K562 (cell line): ENCODE data around the gene CDC26. TPM values are rescaled to one million over a fixed set of nuclear protein-coding genes. Genes with fewer than 3 reads are reported as not detected.
A peak's percentile ranks its signal among the peaks of the same experiment; 100 is the strongest.

ENCODE experiments used
- DPF2 ChIP-seq: fragments of 450-650 bp; IDR thresholded peaks from 2 replicates; pipeline ENCODE4 v1.6.1; 2016
- EGR1 ChIP-seq: fragments of 450-650 bp; conservative IDR thresholded peaks from 2 replicates; pipeline ENCODE4 v1.6.1; 2017; ENCODE audit warnings: mild to moderate bottlenecking
- ELK3 ChIP-seq: fragments of 450-650 bp; formaldehyde crosslinking; IDR thresholded peaks from 2 replicates; pipeline ENCODE4 v1.4.0; 2020; ENCODE audit warnings: mild to moderate bottlenecking
- FOS ChIP-seq: IDR thresholded peaks from 3 replicates; pipeline ENCODE4 v1.6.1; 2011; ENCODE audit not compliant: insufficient read length; ENCODE audit errors: extremely low read depth
- KLF6 ChIP-seq: fragments of 250-450 bp; sonication (Bioruptor Pico); IDR thresholded peaks from 2 replicates; pipeline ENCODE4 v1.4.0; 2020; ENCODE audit warnings: mild to moderate bottlenecking, moderate library complexity, borderline replicate concordance
- PHF8 ChIP-seq: fragments of 200-600 bp; sonication (generic); IDR thresholded peaks from 2 replicates; pipeline ENCODE4 v1.6.1; 2012; ENCODE audit warnings: mixed run types, mild to moderate bottlenecking, inconsistent platforms, low read length, moderate library complexity, borderline replicate concordance
- PPARD ChIP-seq: fragments of 250-450 bp; sonication (Bioruptor Pico); IDR thresholded peaks from 2 replicates; pipeline ENCODE4 v1.8.0; 2022; ENCODE audit warnings: inconsistent platforms, mild to moderate bottlenecking, moderate library complexity
- TCFL5 ChIP-seq: fragments of 250-450 bp; sonication (Bioruptor Pico); conservative IDR thresholded peaks from 2 replicates; pipeline ENCODE4 v1.6.1; 2021; ENCODE audit warnings: mild to moderate bottlenecking, moderate library complexity, matching md5 sums
- TSHZ1 ChIP-seq: fragments of 250-450 bp; sonication (Bioruptor Pico); IDR thresholded peaks from 2 replicates; pipeline ENCODE4 v1.4.0; 2020; ENCODE audit warnings: mild to moderate bottlenecking, moderate library complexity
- ZFP91 ChIP-seq: sonication (generic); formaldehyde crosslinking; IDR thresholded peaks from 2 replicates; pipeline ENCODE4 v1.8.0; 2022; ENCODE audit warnings: mild to moderate bottlenecking, missing genetic modification reagents
- ZNF12 ChIP-seq: sonication (generic); formaldehyde crosslinking; IDR thresholded peaks from 2 replicates; pipeline ENCODE4 v1.4.0; 2020; ENCODE audit warnings: mild to moderate bottlenecking, missing genetic modification reagents
- ZNF316 ChIP-seq: fragments of 450-650 bp; IDR thresholded peaks from 2 replicates; pipeline ENCODE4 v1.6.1; 2016
- ZNF398 ChIP-seq: fragments of 250-450 bp; sonication (Bioruptor Pico); IDR thresholded peaks from 2 replicates; pipeline ENCODE4 v1.8.0; 2021; ENCODE audit warnings: moderate library complexity, mild to moderate bottlenecking, inconsistent platforms
- ZNF830 ChIP-seq: fragments of 250-450 bp; sonication (Bioruptor Pico); IDR thresholded peaks from 2 replicates; pipeline ENCODE4 v1.5.0; 2021; ENCODE audit warnings: mild to moderate bottlenecking
- polyA plus RNA-seq, 8 experiments: library from polyadenylated mRNA; depleted of rRNA in 4 of 8; stranded (reverse) in 5 of 8; unstranded in 3 of 8; fragments of >200 nt; fragmentation: Nextera tagmentation in 2 of 8; fragmentation: Illumina TruSeq in 1 of 8; extraction: Ambion mirVana in 2 of 8; extraction: Trizol in 1 of 8; gene quantifications; 2 replicates each; pipeline versions ENCODE4 v1.2.1 to v1.2.3, GENCODE V29; 2011 to 2014; ENCODE audit warnings: inconsistent platforms in 1 of 8, missing spikeins in 1 of 8
- total RNA-seq, 7 experiments: library from RNA; depleted of rRNA in 6 of 7; stranded (reverse); fragments of >200 nt in 6 of 7; fragmentation: Illumina TruSeq in 2 of 7; extraction: Trizol in 2 of 7; gene quantifications; 2 replicates each; pipeline versions ENCODE4 v1.2.1 to v1.2.3, GENCODE V29; 2011 to 2021; ENCODE audit warnings: low replicate concordance in 1 of 7
- TF ChIP-seq, protein P1 (sequence below): fragments of 450-650 bp; formaldehyde crosslinking; IDR thresholded peaks from 2 replicates; pipeline ENCODE4 v1.4.0; 2020; ENCODE audit warnings: mild to moderate bottlenecking, mixed read lengths

The CDC26 gene
- total and polyA plus RNA-seq, 9 of the 15 experiments (the other 6 are each of a cell fraction or from before 2014, with no cell fraction given), result 33.0 to 147 (median 60.0) TPM

- TF ChIP-seq ZFP91 (no peak), FOS (no peak), PHF8 (no peak), DPF2 (0 out of 2 replicates have a peak, but pooled peaks have one; percentile 41), TSHZ1 (CRISPR knock-in tag) (no peak), ELK3 (CRISPR knock-in tag) (no peak), ZNF830 (no peak), EGR1 (no peak), ZNF12 (CRISPR knock-in tag) (no peak), PPARD (CRISPR knock-in tag) (no peak), KLF6 (CRISPR knock-in tag) (no peak), TCFL5 (CRISPR knock-in tag) (no peak), ZNF398 (CRISPR knock-in tag) (no peak), ZNF316 (no peak)
- TF ChIP-seq, protein P1, sequence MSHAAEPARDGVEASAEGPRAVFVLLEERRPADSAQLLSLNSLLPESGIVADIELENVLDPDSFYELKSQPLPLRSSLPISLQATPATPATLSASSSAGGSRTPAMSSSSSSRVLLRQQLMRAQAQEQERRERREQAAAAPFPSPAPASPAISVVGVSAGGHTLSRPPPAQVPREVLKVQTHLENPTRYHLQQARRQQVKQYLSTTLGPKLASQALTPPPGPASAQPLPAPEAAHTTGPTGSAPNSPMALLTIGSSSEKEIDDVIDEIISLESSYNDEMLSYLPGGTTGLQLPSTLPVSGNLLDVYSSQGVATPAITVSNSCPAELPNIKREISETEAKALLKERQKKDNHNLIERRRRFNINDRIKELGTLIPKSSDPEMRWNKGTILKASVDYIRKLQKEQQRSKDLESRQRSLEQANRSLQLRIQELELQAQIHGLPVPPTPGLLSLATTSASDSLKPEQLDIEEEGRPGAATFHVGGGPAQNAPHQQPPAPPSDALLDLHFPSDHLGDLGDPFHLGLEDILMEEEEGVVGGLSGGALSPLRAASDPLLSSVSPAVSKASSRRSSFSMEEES (CRISPR knock-in tag), result no peak
Measured at GRCh38 chr9:113299800-113300292, 24.5 kb upstream of the CDC26 start (continued).
